GM19239 (cell line): ENCODE data around the gene RNF212.

Source experiments
- DNase-seq: peaks from one replicate; pipeline ENCODE4 v3.0.0; 2011; ENCODE audit warnings: low spot score; ENCODE audit not compliant: insufficient read length
- FAIRE-seq: peaks from 2 replicates; lab custom pipeline; 2011; peaks lifted over from hg19 to GRCh38; lab: Jason Lieb, UNC

Gene RNF212

GRCh38 chr4:1092026-1092982 lies 21.1 kb downstream of the RNF212 start:
- FAIRE-seq, result no peak

GRCh38 chr4:1091561-1091995 lies 21.8 kb downstream of the RNF212 start:
- DNase-seq (no peak), FAIRE-seq (no peak)

More at GRCh38 chr4:1092026-1092982, 21.1 kb downstream of the RNF212 start:
- no peak for DNase-seq

GRCh38 chr4:1090465-1091440 lies 22.6 kb downstream of the RNF212 start:
- no peak for FAIRE-seq
- DNase-seq, result no peak

- DNase-seq, result no peak
- no peak for FAIRE-seq
Measured at GRCh38 chr4:1090036-1090435, 23.3 kb downstream of the RNF212 start.

GRCh38 chr4:1087371-1087770 lies 26.0 kb downstream of the RNF212 start:
- no peak for DNase-seq
- FAIRE-seq, result no peak

GRCh38 chr4:1086011-1086410 lies 27.4 kb downstream of the RNF212 start:
- DNase-seq (no peak), FAIRE-seq (no peak)

GRCh38 chr4:1085404-1085799 lies 28.0 kb downstream of the RNF212 start:
- DNase-seq (no peak), FAIRE-seq (no peak)

GRCh38 chr4:1084796-1085403 lies 28.5 kb downstream of the RNF212 start:
- FAIRE-seq (no peak), DNase-seq (no peak)

GRCh38 chr4:1084394-1084793 lies 29.0 kb downstream of the RNF212 start:
- DNase-seq, result no peak
- no peak for FAIRE-seq

- no peak for FAIRE-seq
- DNase-seq, result no peak
Measured at GRCh38 chr4:1082215-1083182, 30.9 kb downstream of the RNF212 start.

- no peak for DNase-seq
- no peak for FAIRE-seq
Measured at GRCh38 chr4:1081689-1082040, 31.7 kb downstream of the RNF212 start.

- no peak for DNase-seq
Measured at GRCh38 chr4:1080961-1081688, 32.2 kb downstream of the RNF212 start.

GRCh38 chr4:1080432-1080831 lies 32.9 kb downstream of the RNF212 start:
- no peak for DNase-seq
- no peak for FAIRE-seq

More at GRCh38 chr4:1080961-1081688, 32.2 kb downstream of the RNF212 start:
- FAIRE-seq, result no peak

GRCh38 chr4:1079711-1080265 lies 33.6 kb downstream of the RNF212 start:
- DNase-seq (no peak), FAIRE-seq (no peak)

- no peak for FAIRE-seq
Measured at GRCh38 chr4:1078490-1078889, 34.9 kb downstream of the RNF212 start.

GRCh38 chr4:1077711-1078477 lies 35.5 kb downstream of the RNF212 start:
- DNase-seq (no peak), FAIRE-seq (no peak)

More at GRCh38 chr4:1078490-1078889, 34.9 kb downstream of the RNF212 start:
- no peak for DNase-seq
